H1 (cell line): ENCODE data around the gene PPP1R1C. TPM values are rescaled to one million over a fixed set of nuclear protein-coding genes. Genes with fewer than 3 reads are reported as not detected.

ENCODE experiments used
- CTCF ChIA-PET: fragments of 300-600 bp; sonication (Branson Sonifier 250); formaldehyde crosslinking; loops from one replicate; lab custom pipeline; 2021; ENCODE audit not compliant: partially characterized antibody; lab: Charles Lee
- POLR2A ChIA-PET: fragments of 300-600 bp; sonication (Branson Sonifier 250); formaldehyde crosslinking; loops from one replicate; lab custom pipeline; 2021; ENCODE audit warnings: inconsistent platforms; ENCODE audit not compliant: partially characterized antibody; lab: Charles Lee
- DNase-seq, 2 experiments: peaks; one replicate each; pipeline versions ENCODE4 v3.0.0 to v3.0.0-alpha.2; 2010 to 2022; ENCODE audit warnings: low spot score in 2 of 2, low read depth in 1 of 2, mixed read lengths in 1 of 2
- FAIRE-seq: peaks from 2 replicates; lab custom pipeline; 2011; peaks lifted over from hg19 to GRCh38; lab: Jason Lieb, UNC
- H2AFZ ChIP-seq: 2 replicates; pipeline ENCODE4 v1.8.1; 2012; ENCODE audit warnings: low read length, inconsistent platforms
- H2AK5ac ChIP-seq: 2 replicates; pipeline ENCODE4 v1.6.1; 2013; ENCODE audit warnings: low read depth, low read length
- H2BK120ac ChIP-seq: replicated peaks from 2 replicates; pipeline ENCODE3; 2013; ENCODE audit warnings: low read depth, low read length, inconsistent platforms
- H2BK12ac ChIP-seq: 2 replicates; pipeline ENCODE4 v1.6.1; 2013; ENCODE audit warnings: low read depth, low read length
- H2BK15ac ChIP-seq: 2 replicates; pipeline ENCODE4 v1.6.1; 2013; ENCODE audit warnings: low read length
- H2BK20ac ChIP-seq: 2 replicates; pipeline ENCODE4 v1.6.1; 2013; ENCODE audit warnings: low read length
- H2BK5ac ChIP-seq: 2 replicates; pipeline ENCODE4 v1.6.1; 2013; ENCODE audit warnings: low read depth, low read length
- H3K14ac ChIP-seq: 2 replicates; pipeline ENCODE4 v1.6.1; 2013; ENCODE audit warnings: inconsistent platforms; ENCODE audit not compliant: insufficient read length
- H3K18ac ChIP-seq: 2 replicates; pipeline ENCODE4 v1.6.1; 2013; ENCODE audit warnings: low read length; ENCODE audit errors: extremely low read depth
- H3K23ac ChIP-seq: 2 replicates; pipeline ENCODE4 v1.6.1; 2013; ENCODE audit warnings: inconsistent platforms; ENCODE audit not compliant: insufficient read length
- H3K23me2 ChIP-seq: 2 replicates; pipeline ENCODE4 v1.6.1; 2013; ENCODE audit warnings: low read depth, low read length
- H3K27ac ChIP-seq: 2 replicates; pipeline ENCODE4 v1.6.1; 2011; ENCODE audit warnings: low read depth, low read length, inconsistent platforms
- H3K27me3 ChIP-seq, 4 experiments: replicated peaks in 1 of 4; 1 replicate in 1 of 4; 2 replicates in 3 of 4; pipeline versions ENCODE4 v1.6.1 to v1.8.1; 2011 to 2013; ENCODE audit warnings: low read length in 3 of 4, mild to moderate bottlenecking in 3 of 4, inconsistent platforms in 2 of 4, mixed read lengths in 2 of 4, moderate library complexity in 1 of 4; ENCODE audit not compliant: control insufficient read depth in 3 of 4, insufficient read depth in 3 of 4; ENCODE audit errors: extremely low read depth in 1 of 4
- H3K36me3 ChIP-seq, 4 experiments: 2 replicates each; pipeline versions ENCODE4 v1.6.1 to v1.8.1; 2011 to 2013; ENCODE audit warnings: mild to moderate bottlenecking in 4 of 4, low read length in 3 of 4, moderate library complexity in 2 of 4, control low read depth in 1 of 4, inconsistent platforms in 1 of 4; ENCODE audit not compliant: insufficient read depth in 4 of 4, control insufficient read depth in 2 of 4
- H3K4ac ChIP-seq: replicated peaks from 2 replicates; pipeline ENCODE3; 2013; ENCODE audit warnings: low read length, low read depth, mixed read lengths, inconsistent platforms; ENCODE audit not compliant: insufficient read length
- H3K4me1 ChIP-seq, 4 experiments: replicated peaks in 1 of 4; 1 replicate in 1 of 4; 2 replicates in 3 of 4; pipeline versions ENCODE4 v1.6.1 to v1.8.1; 2011 to 2013; ENCODE audit warnings: low read length in 3 of 4, inconsistent platforms in 2 of 4, mixed read lengths in 1 of 4; ENCODE audit not compliant: insufficient read depth in 4 of 4, control insufficient read depth in 3 of 4
- H3K4me2 ChIP-seq, 2 experiments: 2 replicates each; pipeline versions ENCODE4 v1.6.1 to v1.8.1; 2011 to 2013; ENCODE audit warnings: low read depth in 2 of 2, low read length in 2 of 2, control low read depth in 1 of 2, inconsistent platforms in 1 of 2, mild to moderate bottlenecking in 1 of 2; ENCODE audit not compliant: insufficient read depth in 1 of 2
- H3K4me3 ChIP-seq, 4 experiments: fragments of 200-600, 300-600 bp in 1 of 4; sonication (generic), shearing (Covaris generic), sonication (Bioruptor Twin) in 1 of 4; 2 replicates each; pipeline versions ENCODE4 v1.5.1 to v1.8.1; 2011 to 2016; ENCODE audit warnings: low read length in 4 of 4, low read depth in 3 of 4, control low read depth in 2 of 4, inconsistent platforms in 2 of 4, mild to moderate bottlenecking in 2 of 4, mixed read lengths in 1 of 4, moderate library complexity in 1 of 4; ENCODE audit not compliant: insufficient read depth in 2 of 4; ENCODE audit errors: extremely low read depth in 1 of 4
- H3K56ac ChIP-seq: replicated peaks from 2 replicates; pipeline ENCODE3; 2013; ENCODE audit warnings: low read depth, mild to moderate bottlenecking, mixed read lengths, low read length, inconsistent platforms; ENCODE audit not compliant: insufficient read length
- H3K79me1 ChIP-seq: 2 replicates; pipeline ENCODE4 v1.6.1; 2013; ENCODE audit warnings: low read depth, low read length, control low read depth
- H3K79me2 ChIP-seq, 2 experiments: 2 replicates each; pipeline versions ENCODE4 v1.6.1 to v1.8.1; 2012 to 2013; ENCODE audit warnings: low read length in 2 of 2, mild to moderate bottlenecking in 2 of 2, inconsistent platforms in 1 of 2; ENCODE audit not compliant: insufficient read depth in 2 of 2, control insufficient read depth in 1 of 2
- H3K9ac ChIP-seq, 4 experiments: replicated peaks in 1 of 4; 1 replicate in 1 of 4; 2 replicates in 3 of 4; pipeline versions ENCODE4 v1.6.1 to v1.8.1; 2011 to 2013; ENCODE audit warnings: low read depth in 3 of 4, low read length in 3 of 4, control low read depth in 2 of 4, mild to moderate bottlenecking in 2 of 4, moderate library complexity in 2 of 4, inconsistent platforms in 1 of 4; ENCODE audit errors: extremely low read depth in 1 of 4
- H3K9me3 ChIP-seq, 2 experiments: 2 replicates each; pipeline versions ENCODE4 v1.6.1 to v1.8.1; 2012 to 2013; ENCODE audit warnings: mild to moderate bottlenecking in 2 of 2, moderate library complexity in 2 of 2, control low read depth in 1 of 2, inconsistent platforms in 1 of 2, low read depth in 1 of 2, low read length in 1 of 2, mixed read lengths in 1 of 2; ENCODE audit not compliant: insufficient read depth in 2 of 2
- H4K20me1 ChIP-seq, 2 experiments: replicated peaks in 1 of 2; 2 replicates each; pipeline versions ENCODE3 to v1.8.1; 2011 to 2013; ENCODE audit warnings: inconsistent platforms in 2 of 2, low read length in 2 of 2, mild to moderate bottlenecking in 1 of 2; ENCODE audit not compliant: insufficient read depth in 2 of 2, control insufficient read depth in 1 of 2
- H4K5ac ChIP-seq: 2 replicates; pipeline ENCODE4 v1.6.1; 2013; ENCODE audit warnings: low read length, low read depth, mixed read lengths, inconsistent platforms; ENCODE audit not compliant: insufficient read length
- H4K8ac ChIP-seq: 2 replicates; pipeline ENCODE4 v1.8.0; 2013; ENCODE audit warnings: mild to moderate bottlenecking, moderate library complexity, low read length, inconsistent platforms; ENCODE audit not compliant: insufficient read depth; ENCODE audit errors: extremely low read depth
- H4K91ac ChIP-seq: replicated peaks from 2 replicates; pipeline ENCODE3; 2013; ENCODE audit warnings: low read length, mixed read lengths, inconsistent platforms; ENCODE audit not compliant: insufficient read length
- BRCA1 ChIP-seq: IDR thresholded peaks from 2 replicates; pipeline ENCODE4 v1.6.1; 2012; ENCODE audit warnings: low read depth, low read length, improper control_type of control experiment
- CREB1 ChIP-seq: IDR thresholded peaks from 2 replicates; pipeline ENCODE4 v1.6.1; 2012; ENCODE audit warnings: inconsistent platforms
- E2F6 ChIP-seq: IDR thresholded peaks from 2 replicates; pipeline ENCODE4 v1.6.1; 2012; ENCODE audit warnings: inconsistent platforms
- GTF2F1 ChIP-seq: IDR thresholded peaks from 2 replicates; pipeline ENCODE4 v1.6.1; 2012; ENCODE audit warnings: low read depth, low read length, improper control_type of control experiment, borderline replicate concordance
- HDAC6 ChIP-seq: IDR thresholded peaks from one replicate; pipeline ENCODE4 v1.7.1; 2012; ENCODE audit warnings: low read depth, mild to moderate bottlenecking, inconsistent platforms, low read length, moderate library complexity
- JUN ChIP-seq: IDR thresholded peaks from 2 replicates; pipeline ENCODE4 v1.6.1; 2011; ENCODE audit warnings: low read depth, mild to moderate bottlenecking, improper control_type of control experiment, low read length
- KDM4A ChIP-seq: IDR thresholded peaks from one replicate; pipeline ENCODE4 v1.7.1; 2012; ENCODE audit warnings: low read depth, mild to moderate bottlenecking, moderate library complexity, low read length, inconsistent platforms; ENCODE audit not compliant: severe bottlenecking
- MAFK ChIP-seq: IDR thresholded peaks from 2 replicates; pipeline ENCODE4 v1.6.1; 2012; ENCODE audit warnings: low read depth, mild to moderate bottlenecking, improper control_type of control experiment, low read length
- RXRA ChIP-seq: IDR thresholded peaks from 2 replicates; pipeline ENCODE4 v1.6.1; 2011; ENCODE audit warnings: low read depth, mild to moderate bottlenecking, low read length, moderate library complexity; ENCODE audit not compliant: insufficient read depth
- SAP30 ChIP-seq: fragments of 300-600 bp; sonication (generic); IDR thresholded peaks from 2 replicates; pipeline ENCODE4 v1.7.1; 2012; ENCODE audit warnings: low read length, moderate library complexity, mild to moderate bottlenecking, inconsistent platforms; ENCODE audit not compliant: insufficient read depth, insufficient replicate concordance
- SUZ12 ChIP-seq: fragments of 200-600 bp; sonication (generic); IDR thresholded peaks from 2 replicates; pipeline ENCODE4 v1.6.1; 2012; ENCODE audit warnings: mild to moderate bottlenecking, inconsistent platforms, low read length, moderate library complexity, mixed read lengths
- TAF7 ChIP-seq: optimal IDR thresholded peaks from 2 replicates; pipeline ENCODE3; 2011; ENCODE audit warnings: low read depth, mild to moderate bottlenecking, inconsistent platforms, low read length, moderate library complexity, borderline replicate concordance
- TEAD4 ChIP-seq: IDR thresholded peaks from 2 replicates; pipeline ENCODE4 v1.6.1; 2012; ENCODE audit warnings: low read depth, low read length, inconsistent platforms, mixed read lengths
- WGBS, 2 experiments: shearing (Covaris generic) in 1 of 2; methylation state at CpG; one replicate each; pipeline versions ENCODE4 v1.1.6 to v1.1.7; 2013 to 2015; ENCODE audit warnings: low lambda C conversion rate in 2 of 2, mixed read lengths in 2 of 2, inconsistent platforms in 1 of 2, low coverage in 1 of 2, missing lambda C conversion rate in 1 of 2; ENCODE audit not compliant: insufficient replicate concordance in 2 of 2, insufficient coverage in 1 of 2, insufficient read length in 1 of 2; ENCODE audit errors: extremely low coverage in 1 of 2, missing lambda C conversion rate in 1 of 2; 5-methylcytosine and 5-hydroxymethylcytosine counted together
- polyA plus RNA-seq, 7 experiments: library from polyadenylated mRNA; depleted of rRNA in 3 of 7; stranded (reverse) in 5 of 7; unstranded in 2 of 7; fragments of >200 nt in 5 of 7; fragments of 200-250 nt in 2 of 7; gene quantifications; 1 replicate in 5 of 7; 2 replicates in 1 of 7; 4 replicates in 1 of 7; pipeline versions ENCODE4 v1.2.1 to v1.2.3, GENCODE V29; 2011 to 2013; ENCODE audit warnings: missing spikeins in 2 of 7, mixed read lengths in 2 of 7
- total RNA-seq: library from RNA; stranded (reverse); fragmentation: NEBNext Ultra II Directional; extraction: Animal tissue kit (Norgen Biotek cat#: 25700); gene quantifications from 2 replicates; pipeline ENCODE4 v1.2.1, GENCODE V29; 2021

PPP1R1C gene
- total and polyA plus RNA-seq, 2 of the 8 experiments (the other 6 are each of a cell fraction or from before 2014, with no cell fraction given), result 1.3 to 5.3 TPM

GRCh38 chr2:181973171-181973783 is 12.4 kb upstream of the PPP1R1C start:
- no peaks in the 10 kb centered on the region for H3K79me1 ChIP-seq
- FAIRE-seq (no peak), DNase-seq (no peak)
- H3K9me3 ChIP-seq, result no peaks in the 10 kb centered on the region
- no peaks in the 10 kb centered on the region for H3K27me3 ChIP-seq
- H2BK20ac ChIP-seq, result no peak overlapping the region
- no peak overlapping the region for H3K27ac ChIP-seq
- no peaks in the 10 kb centered on the region for H4K20me1 ChIP-seq
- no peak overlapping the region for H4K8ac ChIP-seq
- ChIA-PET POLR2A (no interaction called here), CTCF (interaction anchor here (1.5 kb wide), 1 partner anchor 105 kb away, joined by 3 read pairs; no protein-coding TSS in a partner anchor)
- no peak overlapping the region for H2BK5ac ChIP-seq
- H3K14ac ChIP-seq, result no peak overlapping the region
- no peak overlapping the region for H2AK5ac ChIP-seq
- no peak overlapping the region for H4K91ac ChIP-seq
- no peak overlapping the region for H3K4me3 ChIP-seq
- H3K9ac ChIP-seq, result no peak overlapping the region
- no peak overlapping the region for H3K56ac ChIP-seq
- no peaks in the 10 kb centered on the region for H3K79me2 ChIP-seq
- H3K18ac ChIP-seq, result no peak overlapping the region
- H3K23me2 ChIP-seq, result no peaks in the 10 kb centered on the region
- H2AFZ ChIP-seq, result no peak overlapping the region
- no peaks in the 10 kb centered on the region for H3K36me3 ChIP-seq
- no peaks in the 10 kb centered on the region for H3K4me1 ChIP-seq
- no peak overlapping the region for H3K23ac ChIP-seq
- H4K5ac ChIP-seq, result no peak overlapping the region
- no peak overlapping the region for H2BK15ac ChIP-seq
- WGBS, 2 experiments, result 93% methylated on average over 5 of the region's 5 CpGs; no CpG with 5 or more reads in 1 of the 2 experiments
- H2BK120ac ChIP-seq, result no peak overlapping the region
- H2BK12ac ChIP-seq, result no peak overlapping the region
- no peak overlapping the region for H3K4me2 ChIP-seq
- H3K4ac ChIP-seq, result no peak overlapping the region
- TF ChIP-seq GTF2F1 (no peak), HDAC6 (no peak), KDM4A (no peak), RXRA (no peak), E2F6 (no peak), BRCA1 (no peak), MAFK (no peak), CREB1 (no peak), SUZ12 (no peak), SAP30 (no peak), TAF7 (no peak), TEAD4 (no peak), JUN (no peak)
